Stimulated activated naive CD4-positive, alpha-beta T cell (primary cell): Measurements from ENCODE around the gene RABEP2.
"Not testable (repeated sequence)": the region's sequence is repeated elsewhere in the genome, so short reads cannot be mapped to it uniquely, and the experiment has no call there.

ENCODE experiments used
- DNase-seq, 6 experiments: peaks; one replicate each; lab custom pipeline; 2025; lab: John Stamatoyannopoulos, UW

RABEP2 gene

DNA sequence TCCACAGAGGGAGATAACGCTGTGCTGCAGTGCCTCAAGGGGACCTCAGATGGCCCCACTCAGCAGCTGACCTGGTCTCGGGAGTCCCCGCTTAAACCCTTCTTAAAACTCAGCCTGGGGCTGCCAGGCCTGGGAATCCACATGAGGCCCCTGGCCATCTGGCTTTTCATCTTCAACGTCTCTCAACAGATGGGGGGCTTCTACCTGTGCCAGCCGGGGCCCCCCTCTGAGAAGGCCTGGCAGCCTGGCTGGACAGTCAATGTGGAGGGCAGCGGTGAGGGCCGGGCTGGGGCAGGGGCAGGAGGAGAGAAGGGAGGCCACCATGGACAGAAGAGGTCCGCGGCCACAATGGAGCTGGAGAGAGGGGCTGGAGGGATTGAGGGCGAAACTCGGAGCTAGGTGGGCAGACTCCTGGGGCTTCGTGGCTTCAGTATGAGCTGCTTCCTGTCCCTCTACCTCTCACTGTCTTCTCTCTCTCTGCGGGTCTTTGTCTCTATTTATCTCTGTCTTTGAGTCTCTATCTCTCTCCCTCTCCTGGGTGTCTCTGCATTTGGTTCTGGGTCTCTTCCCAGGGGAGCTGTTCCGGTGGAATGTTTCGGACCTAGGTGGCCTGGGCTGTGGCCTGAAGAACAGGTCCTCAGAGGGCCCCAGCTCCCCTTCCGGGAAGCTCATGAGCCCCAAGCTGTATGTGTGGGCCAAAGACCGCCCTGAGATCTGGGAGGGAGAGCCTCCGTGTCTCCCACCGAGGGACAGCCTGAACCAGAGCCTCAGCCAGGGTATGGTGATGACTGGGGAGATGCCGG is 7.5 kb upstream of the RABEP2 start:
- no peak for DNase-seq

DNA sequence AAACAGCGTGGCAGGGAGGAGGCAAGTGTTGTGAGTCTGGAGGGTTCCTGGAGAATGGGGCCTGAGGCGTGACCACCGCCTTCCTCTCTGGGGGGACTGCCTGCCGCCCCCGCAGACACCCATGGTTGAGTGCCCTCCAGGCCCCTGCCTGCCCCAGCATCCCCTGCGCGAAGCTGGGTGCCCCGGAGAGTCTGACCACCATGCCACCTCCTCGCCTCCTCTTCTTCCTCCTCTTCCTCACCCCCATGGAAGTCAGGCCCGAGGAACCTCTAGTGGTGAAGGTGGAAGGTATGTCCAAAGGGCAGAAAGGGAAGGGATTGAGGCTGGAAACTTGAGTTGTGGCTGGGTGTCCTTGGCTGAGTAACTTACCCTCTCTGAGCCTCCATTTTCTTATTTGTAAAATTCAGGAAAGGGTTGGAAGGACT is 6.8 kb upstream of the RABEP2 start, which contains the start of gene CD19:
Gene CD19, plus strand, starts transcription at position 171 of the 425 bp plus-strand sequence. Its CDS starts 30 bp downstream, at position 201.
- DNase-seq = no peak

GRCh38 chr16:28930652-28931051 is 5.6 kb upstream of the RABEP2 start:
- DNase-seq = no peak

- DNase-seq = no peak
These were observed 5.2 kb upstream of the RABEP2 start for GRCh38 chr16:28930203-28930602.

DNA sequence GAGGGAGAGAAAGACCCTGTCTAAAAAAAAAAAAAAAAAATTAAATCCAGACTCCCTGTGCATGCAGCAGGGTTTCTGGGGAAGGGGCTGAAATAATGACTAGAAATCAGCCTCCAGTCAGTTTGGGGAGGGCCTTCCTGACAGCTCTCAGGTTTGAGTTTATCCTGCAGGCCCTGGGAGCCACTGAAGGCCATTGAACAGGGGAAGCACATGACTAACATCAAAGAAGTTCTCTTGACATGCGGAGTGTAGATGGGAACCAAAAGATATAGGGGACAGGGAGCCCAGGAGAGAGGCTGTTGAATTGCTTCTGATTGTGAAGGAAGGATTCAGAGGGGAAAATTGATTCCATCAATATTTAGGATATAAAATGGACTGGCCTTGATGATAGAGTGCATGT is 2.8 kb upstream of the RABEP2 start:
- no peak for DNase-seq

DNA sequence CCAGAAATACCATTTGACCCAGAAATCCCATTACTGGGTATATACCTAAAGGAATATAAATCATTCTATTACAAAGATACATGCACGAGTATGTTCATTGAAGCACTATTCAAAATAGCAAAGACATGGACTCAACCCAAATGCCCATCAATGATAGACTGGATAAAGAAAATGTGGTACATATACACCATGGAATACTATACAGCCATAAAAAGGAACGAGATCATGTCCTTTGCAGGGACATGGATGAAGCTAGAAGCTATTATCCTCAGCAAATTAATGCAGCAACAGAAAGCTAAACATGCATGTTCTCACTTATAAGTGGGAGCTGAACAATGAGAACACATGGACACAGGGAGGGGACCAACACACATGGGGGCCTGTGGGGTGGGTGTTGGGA is 1.2 kb upstream of the RABEP2 start:
- not testable (repeated sequence) for DNase-seq

DNA sequence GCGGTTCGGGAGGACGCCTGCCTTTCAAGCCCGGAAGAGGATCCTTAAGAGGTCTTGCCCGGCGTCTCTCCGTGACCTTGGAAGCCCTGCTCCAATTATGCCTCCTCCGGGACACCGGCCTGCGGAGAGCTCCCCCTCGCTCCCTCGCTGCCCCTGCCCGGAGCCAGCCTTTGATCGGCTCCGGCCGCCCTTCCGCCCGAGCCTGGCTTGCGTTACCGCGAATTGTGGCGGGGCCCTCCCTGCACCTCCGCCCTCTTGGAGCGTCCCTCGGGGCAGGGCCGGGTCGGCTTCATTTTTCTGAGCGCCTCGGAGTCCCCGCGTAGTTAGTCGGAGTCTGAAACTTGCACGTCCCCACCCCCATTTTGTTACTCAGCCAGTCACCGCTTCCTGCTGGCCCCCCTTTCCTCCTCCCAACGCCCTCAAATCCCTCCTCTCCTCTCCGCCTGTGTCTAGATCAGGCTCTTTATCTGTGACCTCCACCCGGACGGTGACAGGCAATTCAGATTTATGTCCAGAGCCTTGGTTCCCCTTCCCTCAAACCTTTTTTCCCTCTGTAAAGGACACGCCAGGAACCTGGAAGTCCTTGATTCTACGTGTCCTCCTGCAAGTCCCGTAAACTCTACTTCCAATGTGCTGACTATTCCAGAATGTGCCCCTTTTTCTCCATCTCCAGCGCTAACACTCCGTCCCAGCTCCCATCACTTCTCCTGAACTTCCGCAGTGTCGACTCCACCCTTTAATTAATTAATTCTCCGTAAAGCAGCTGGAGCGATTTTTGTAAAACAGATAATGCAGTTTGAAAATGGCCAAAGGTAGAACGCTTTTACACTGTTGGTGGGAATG is 569 bp upstream of the RABEP2 start:
- DNase-seq = peak in 5 of 6 experiments; percentile 70 to 95 (median 85)

DNA sequence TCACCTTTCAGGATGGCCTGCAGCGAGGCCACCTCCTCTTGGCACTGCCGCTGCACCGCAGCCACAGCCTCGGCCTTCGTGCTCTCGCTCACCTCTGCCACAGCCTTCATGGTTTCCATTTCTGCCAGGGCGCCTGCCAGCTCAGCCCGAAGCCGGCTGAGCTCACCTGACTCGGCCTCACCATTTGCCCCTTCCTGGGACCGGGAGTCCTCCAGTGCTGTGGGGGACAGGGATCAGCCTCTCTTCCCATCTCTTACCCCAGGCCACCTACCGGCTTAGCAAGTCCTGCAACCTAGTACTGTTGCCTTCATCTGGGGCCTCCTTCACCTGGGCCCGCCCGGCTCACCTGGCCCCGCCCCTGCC is 658 bp downstream of the RABEP2 start:
- no peak for DNase-seq

DNA sequence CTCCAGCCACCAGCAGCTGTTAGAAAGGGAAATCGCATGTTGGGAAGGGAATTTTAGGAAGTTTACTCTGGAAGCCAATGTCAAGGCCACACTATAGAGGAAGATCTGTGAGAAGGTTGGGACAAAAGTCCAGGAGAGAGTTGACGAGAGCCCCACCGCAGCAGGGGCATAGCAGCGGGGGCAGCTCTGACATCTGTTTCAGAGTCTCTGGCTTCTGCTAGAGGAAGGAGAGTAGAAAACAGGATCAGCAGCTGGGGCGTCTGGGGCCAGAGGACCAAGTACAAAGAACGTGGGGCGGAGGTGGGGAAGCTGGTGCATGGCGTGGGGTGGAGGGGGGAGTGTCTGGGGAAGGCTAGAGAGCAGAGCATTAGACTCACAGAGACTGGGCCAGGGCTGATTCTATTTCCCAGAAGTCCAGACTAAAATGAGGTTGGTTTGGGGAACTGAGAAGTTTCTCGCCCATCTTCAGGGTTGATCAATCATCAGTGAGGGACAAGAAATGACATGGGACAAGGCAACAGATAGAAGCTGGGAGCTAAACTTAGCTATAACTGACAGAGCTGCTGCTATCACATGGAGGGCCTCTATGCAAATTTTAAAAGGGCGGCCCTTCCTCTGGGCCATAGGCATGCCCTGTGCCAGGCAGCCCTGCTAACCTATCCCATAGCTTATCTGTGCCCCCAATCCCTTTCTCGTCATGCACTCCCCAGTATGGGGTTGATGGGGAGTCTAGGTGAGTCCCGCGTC is 1.2 kb downstream of the RABEP2 start:
- peak in 1 of 6 experiments; percentile 32 for DNase-seq

DNA sequence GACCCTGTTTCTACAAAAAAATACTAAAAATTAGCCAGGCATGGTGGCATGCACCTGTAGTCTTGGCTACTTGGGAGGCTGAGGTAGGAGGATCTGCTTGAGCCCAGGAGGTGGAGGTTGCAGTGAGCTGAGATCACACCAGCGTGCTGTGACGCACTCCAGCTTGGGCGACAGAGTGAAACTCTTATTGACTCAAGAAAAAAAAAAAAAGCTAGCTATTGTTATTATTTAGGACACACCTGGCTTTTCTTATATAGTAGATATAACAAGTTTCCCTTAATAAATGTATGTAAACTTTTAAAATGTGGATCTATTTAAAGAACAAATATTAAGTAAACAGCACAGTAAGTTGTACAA is 1.8 kb downstream of the RABEP2 start:
- DNase-seq = no peak

GRCh38 chr16:28918698-28919097 is 6.3 kb downstream of the RABEP2 start:
- DNase-seq = no peak

- DNase-seq = no peak
These were observed 7.9 kb downstream of the RABEP2 start for GRCh38 chr16:28917095-28917494.

DNA sequence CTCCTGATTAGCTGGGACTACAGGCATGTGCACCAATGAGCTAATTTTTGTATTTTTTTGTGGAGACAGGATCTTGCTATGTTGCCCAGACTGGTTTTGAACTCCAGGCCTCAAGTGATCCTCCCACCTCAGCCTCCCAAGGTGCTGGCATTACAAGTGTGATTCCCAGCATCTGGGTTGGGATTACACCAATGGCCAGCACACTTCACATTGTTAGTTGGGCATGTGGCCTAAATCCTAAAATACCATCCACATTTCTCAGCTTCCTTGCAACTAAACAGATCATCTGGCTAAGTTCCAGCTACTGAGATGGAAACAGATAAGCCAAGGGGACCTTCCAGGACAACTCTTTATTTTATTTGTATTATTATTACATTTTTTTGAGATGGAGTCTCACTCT is 9.9 kb downstream of the RABEP2 start:
- DNase-seq = no peak

GRCh38 chr16:28913946-28914724 is 10.9 kb downstream of the RABEP2 start:
- DNase-seq = no peak

GRCh38 chr16:28912558-28912957 is 12.5 kb downstream of the RABEP2 start:
- DNase-seq = no peak

DNA sequence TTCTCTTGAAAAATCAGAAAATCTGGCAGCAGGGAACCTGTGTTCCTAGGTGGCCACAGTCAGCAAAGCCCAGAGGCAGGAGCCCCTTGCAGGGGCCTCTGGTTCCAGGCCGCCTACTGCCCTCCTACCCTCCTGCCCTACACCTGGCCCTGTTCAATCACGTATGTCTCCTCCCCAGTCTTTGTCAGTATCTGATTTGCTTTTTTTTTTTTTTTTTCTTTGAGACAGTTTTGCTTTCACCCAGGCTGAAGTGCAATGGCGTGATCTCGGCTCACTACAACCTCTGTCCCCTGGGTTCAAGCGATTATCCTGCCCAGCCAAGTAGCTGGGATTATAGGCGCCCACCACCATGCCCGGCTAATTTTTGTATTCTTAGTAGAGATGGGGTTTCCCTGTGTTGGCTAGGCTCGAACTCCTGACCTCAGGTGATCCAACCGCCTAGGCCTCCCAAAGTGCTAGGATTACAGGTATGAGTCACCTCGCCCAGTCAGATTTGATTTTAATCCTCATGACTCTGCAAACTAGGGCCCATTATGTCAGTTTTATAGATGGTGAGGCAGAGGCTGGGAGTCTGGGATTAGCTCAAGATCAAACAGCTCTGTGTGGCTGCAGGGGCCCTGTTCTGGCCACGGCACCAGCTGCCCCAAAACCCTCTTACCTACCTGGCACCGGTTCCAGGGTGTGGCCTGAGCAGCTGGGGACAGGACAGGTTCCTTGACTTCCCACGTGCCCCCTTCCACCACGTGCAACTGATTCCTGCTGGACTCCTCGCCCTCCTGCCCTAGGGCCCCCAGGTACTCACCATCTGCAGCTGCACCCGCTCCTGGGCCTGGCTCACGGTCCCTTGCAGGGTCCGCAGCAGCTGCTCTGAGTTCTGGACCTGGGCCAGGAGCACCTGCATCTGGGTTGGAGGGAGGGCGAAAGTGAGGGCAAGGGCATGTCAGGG is 14.7 kb downstream of the RABEP2 start:
- DNase-seq = no peak

DNA sequence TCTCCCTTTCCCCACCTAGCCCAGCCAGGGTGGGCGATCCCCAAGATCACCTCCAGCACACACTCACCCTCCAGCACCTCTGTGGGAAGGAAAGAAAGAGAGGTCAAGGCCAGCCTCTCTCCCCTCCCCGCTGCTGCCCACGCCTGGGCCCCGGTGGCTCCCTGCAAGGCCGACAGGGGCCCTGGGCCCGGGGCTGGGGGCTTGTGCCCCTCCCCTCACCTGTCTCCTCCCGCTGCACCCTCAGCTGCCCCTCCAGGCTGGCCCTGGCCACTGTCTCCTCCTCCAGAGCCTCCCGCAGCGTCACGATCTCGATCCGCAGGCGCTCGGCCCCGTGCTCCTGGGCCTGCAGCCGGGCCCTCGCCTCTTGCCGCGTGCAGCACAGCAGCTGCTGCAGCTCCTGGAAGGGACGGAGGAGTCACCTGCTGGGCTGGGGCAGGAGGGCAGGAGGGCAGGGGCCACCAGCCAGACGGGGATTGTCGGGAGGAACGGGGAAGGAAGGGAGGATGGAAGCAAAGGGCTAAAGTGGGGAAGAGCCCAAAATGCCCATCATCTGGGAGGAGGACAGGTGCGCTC is 19.2 kb downstream of the RABEP2 start:
- DNase-seq = no peak

- no peak for DNase-seq
These were observed 19.7 kb downstream of the RABEP2 start for GRCh38 chr16:28905229-28905754.

GRCh38 chr16:28904828-28905227 is 20.2 kb downstream of the RABEP2 start:
- DNase-seq = no peak

- no peak for DNase-seq
These were observed 20.7 kb downstream of the RABEP2 start for GRCh38 chr16:28904363-28904762.
